Glutamatergic neuron (in vitro differentiated cells): ENCODE results near the gene CCDC28B. TPM values are rescaled to one million over a fixed set of nuclear protein-coding genes. Genes with fewer than 3 reads are reported as not detected.
A peak's percentile ranks its signal among the peaks of the same experiment; 100 is the strongest.

Source experiments
- DNase-seq: peaks from one replicate; pipeline ENCODE4 v3.0.0; 2022
- H3K27ac Mint-ChIP-seq: one replicate; pipeline ENCODE4 v1.8.0; 2020; ENCODE audit warnings: mild to moderate bottlenecking, mixed read lengths, inconsistent platforms; ENCODE audit not compliant: unreplicated experiment
- H3K27me3 Mint-ChIP-seq: one replicate; pipeline ENCODE4 v1.8.0; 2020; ENCODE audit warnings: mild to moderate bottlenecking, moderate library complexity, mixed read lengths, inconsistent platforms; ENCODE audit not compliant: unreplicated experiment
- H3K36me3 Mint-ChIP-seq: one replicate; pipeline ENCODE4 v1.8.0; 2020; ENCODE audit warnings: mild to moderate bottlenecking, mixed read lengths, inconsistent platforms; ENCODE audit not compliant: unreplicated experiment
- H3K4me1 Mint-ChIP-seq: one replicate; pipeline ENCODE4 v1.8.0; 2020; ENCODE audit warnings: mild to moderate bottlenecking, low read depth, mixed read lengths, inconsistent platforms; ENCODE audit not compliant: unreplicated experiment
- H3K4me3 Mint-ChIP-seq: one replicate; pipeline ENCODE4 v1.8.0; 2020; ENCODE audit warnings: mild to moderate bottlenecking, mixed read lengths, inconsistent platforms; ENCODE audit not compliant: unreplicated experiment
- H3K9me3 Mint-ChIP-seq: one replicate; pipeline ENCODE4 v1.8.0; 2020; ENCODE audit warnings: mild to moderate bottlenecking, moderate library complexity, mixed read lengths, inconsistent platforms; ENCODE audit not compliant: unreplicated experiment
- total RNA-seq: library from RNA; stranded (reverse); fragmentation: NEBNext Ultra II Directional; extraction: Animal tissue kit (Norgen Biotek cat#: 25700); gene quantifications from one replicate; pipeline ENCODE4 v1.2.1, GENCODE V29; 2021; ENCODE audit not compliant: unreplicated experiment
- TF ChIP-seq, protein P1 (sequence below): fragments of 200-600 bp; sonication (generic); IDR thresholded peaks from one replicate; pipeline ENCODE4 v1.5.0; 2021; ENCODE audit not compliant: partially characterized antibody, unreplicated experiment

CCDC28B gene
- total RNA-seq, 1 donor from 2014 or later: 34.4 TPM

DNA sequence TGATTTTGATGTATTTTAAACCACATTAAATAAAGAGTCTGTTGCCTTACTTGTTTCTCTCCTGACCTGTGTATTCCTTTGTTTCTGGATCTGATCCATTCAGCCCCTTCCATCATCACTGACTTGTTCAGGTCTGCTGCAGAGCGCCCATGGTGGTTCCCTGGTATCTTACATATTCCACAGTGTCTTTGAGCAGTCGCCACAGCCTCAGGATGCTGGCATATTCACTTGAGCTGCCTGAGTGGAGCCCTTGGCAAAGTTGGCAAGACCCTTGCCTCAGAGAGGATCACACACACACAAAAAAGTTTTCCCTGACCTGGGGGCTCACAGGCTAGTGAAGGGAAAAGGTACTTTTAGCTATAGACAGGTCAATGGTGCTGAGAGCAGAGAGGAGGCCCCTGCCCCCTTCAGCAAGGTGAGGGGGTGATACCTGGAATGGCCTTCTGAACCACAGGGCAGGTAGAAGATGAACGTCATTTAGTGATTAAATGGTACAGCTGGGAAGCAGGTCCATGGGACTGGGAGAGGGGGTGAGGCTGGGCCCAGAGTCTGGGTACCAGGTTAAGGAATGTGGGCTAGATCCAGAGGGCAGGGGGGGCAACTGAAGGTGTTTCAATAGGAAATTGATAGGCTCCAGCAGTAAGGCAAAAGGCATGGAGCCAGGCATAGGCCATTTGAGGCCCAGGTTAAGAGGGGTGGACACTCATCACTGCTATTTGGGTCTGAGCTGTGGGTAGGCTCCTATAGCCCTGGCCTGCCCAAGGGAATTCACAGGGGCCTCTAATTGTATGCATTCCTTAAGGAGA, 2.0 kb upstream of the CCDC28B start:
- TF ChIP-seq, protein P1, sequence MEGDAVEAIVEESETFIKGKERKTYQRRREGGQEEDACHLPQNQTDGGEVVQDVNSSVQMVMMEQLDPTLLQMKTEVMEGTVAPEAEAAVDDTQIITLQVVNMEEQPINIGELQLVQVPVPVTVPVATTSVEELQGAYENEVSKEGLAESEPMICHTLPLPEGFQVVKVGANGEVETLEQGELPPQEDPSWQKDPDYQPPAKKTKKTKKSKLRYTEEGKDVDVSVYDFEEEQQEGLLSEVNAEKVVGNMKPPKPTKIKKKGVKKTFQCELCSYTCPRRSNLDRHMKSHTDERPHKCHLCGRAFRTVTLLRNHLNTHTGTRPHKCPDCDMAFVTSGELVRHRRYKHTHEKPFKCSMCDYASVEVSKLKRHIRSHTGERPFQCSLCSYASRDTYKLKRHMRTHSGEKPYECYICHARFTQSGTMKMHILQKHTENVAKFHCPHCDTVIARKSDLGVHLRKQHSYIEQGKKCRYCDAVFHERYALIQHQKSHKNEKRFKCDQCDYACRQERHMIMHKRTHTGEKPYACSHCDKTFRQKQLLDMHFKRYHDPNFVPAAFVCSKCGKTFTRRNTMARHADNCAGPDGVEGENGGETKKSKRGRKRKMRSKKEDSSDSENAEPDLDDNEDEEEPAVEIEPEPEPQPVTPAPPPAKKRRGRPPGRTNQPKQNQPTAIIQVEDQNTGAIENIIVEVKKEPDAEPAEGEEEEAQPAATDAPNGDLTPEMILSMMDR: no peak
- H3K4me3 Mint-ChIP-seq: peak overlapping the region; percentile 79
- H3K9me3 Mint-ChIP-seq: peaks cover 17% of the 10 kb centered on the region
- peak overlapping the region; percentile 90 for H3K27ac Mint-ChIP-seq
- peaks cover 29% of the 10 kb centered on the region for H3K4me1 Mint-ChIP-seq
- H3K27me3 Mint-ChIP-seq: peaks cover 7% of the 10 kb centered on the region
- no peak for DNase-seq
- H3K36me3 Mint-ChIP-seq: no peaks in the 10 kb centered on the region

DNA sequence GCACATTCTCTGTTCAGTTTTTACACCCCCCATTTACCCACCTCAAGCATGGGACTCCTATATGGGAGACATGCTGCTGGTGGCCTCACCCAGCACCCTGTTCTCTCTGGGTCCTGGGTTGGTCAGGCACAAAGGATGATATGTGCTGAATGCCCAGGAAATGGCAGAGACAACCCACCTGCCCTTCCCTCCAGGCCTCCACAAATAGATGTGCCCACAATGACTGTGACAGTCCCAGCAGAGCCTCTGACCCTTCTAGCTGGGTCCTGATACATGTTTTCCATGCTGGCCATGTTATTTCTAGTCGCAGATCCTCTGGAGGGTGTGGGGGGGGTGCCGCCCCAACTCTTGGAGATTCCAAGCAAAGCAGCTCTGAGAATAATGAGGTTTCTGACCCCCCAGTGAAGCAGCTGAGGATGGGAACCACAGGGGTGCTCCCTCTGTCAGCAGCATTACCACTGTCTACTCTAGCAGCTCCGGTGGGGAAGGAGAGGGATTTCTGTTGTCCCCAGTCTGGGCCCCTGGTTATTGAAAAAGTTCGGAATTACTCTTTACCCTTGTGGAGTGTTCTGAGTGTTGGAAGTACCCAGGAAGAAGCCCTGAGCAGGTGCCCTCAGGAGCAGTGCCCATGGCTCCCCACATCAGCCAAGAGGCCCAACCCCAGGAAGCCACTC, 1.2 kb upstream of the CCDC28B start:
- Mint-ChIP-seq H3K4me3 (peak overlapping the region; percentile 79), H3K4me1 (peaks cover 29% of the 10 kb centered on the region), H3K27me3 (peaks cover 14% of the 10 kb centered on the region), H3K27ac (peak overlapping the region; percentile 90), H3K9me3 (peaks cover 17% of the 10 kb centered on the region), H3K36me3 (no peaks in the 10 kb centered on the region)
- TF ChIP-seq, protein P1: no peak
- DNase-seq: no peak

DNA sequence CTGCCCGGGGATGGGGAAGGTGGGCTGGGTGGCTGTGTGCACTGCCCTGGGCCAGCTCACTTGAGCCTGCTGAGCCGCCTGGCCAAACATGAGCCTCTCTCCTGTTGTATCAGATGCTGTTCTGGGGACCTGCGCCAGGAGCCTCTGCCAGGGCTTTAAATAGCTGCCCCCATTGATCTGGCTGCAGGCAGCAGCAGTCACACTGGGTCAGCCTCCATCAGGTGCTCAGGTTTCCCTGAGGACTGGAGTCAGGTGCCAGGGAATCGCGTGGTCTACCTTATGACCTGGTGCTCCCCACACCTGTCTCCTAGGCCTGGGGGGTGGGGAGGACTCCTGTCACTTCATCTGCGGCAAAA, 700 bp upstream of the CCDC28B start:
- DNase-seq: peak; percentile 27
- Mint-ChIP-seq H3K36me3 (no peaks in the 10 kb centered on the region), H3K9me3 (peaks cover 18% of the 10 kb centered on the region), H3K27me3 (peaks cover 14% of the 10 kb centered on the region), H3K27ac (peak overlapping the region; percentile 90), H3K4me1 (peaks cover 29% of the 10 kb centered on the region), H3K4me3 (peak overlapping the region; percentile 79)
- TF ChIP-seq, protein P1: no peak

DNA sequence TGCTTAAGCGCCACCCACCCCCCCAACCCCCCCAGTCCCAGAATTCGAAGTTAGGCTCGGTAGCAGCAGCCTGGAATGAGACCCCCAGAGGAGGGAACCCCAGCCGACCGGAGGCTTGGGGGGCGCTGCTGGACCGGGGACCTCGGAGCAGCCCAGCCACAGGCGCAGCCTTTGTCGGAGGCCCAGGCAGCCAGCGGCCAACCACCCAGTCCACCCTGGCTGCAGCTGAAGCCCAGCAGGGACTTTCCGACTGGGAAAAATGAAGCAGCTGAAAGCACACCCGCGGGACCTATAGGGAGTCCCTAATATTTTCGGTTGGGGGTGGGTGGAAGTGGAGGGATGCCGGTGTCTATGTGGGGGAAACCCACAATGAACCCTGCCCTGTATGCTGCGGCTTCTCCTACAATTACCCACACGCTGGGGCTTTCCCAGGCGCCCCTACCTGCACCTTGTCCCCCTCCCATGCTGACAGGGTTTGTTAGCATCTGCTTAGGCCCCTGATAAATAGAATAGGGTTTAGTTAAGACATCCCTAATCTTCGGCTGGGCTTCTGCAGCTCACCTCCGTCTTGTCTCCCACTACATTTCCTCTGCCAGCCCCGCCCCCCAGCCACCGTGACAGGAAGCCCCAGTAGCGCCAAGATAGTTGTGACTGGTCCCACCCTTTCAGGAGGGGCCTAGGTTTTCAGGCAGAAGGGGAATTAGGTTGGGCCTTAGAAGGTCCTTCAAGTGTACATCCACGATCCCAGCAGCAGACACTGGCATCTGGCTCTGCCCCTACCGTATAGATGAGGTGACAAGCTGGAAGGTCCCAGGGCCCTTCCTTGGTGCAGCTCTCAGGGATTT, 838 bp downstream of the CCDC28B start:
- Mint-ChIP-seq H3K27me3 (peaks cover 14% of the 10 kb centered on the region), H3K27ac (peak overlapping the region; percentile 90), H3K4me1 (peaks cover 29% of the 10 kb centered on the region), H3K9me3 (peaks cover 20% of the 10 kb centered on the region), H3K36me3 (no peaks in the 10 kb centered on the region), H3K4me3 (peak overlapping the region; percentile 79)
- peak; percentile 68 for DNase-seq
- TF ChIP-seq, protein P1: no peak
